ENCODE results near the gene MVB12B. TPM values are rescaled to one million over a fixed set of nuclear protein-coding genes. Genes with fewer than 3 reads are reported as not detected.

MVB12B gene
- polyA plus RNA-seq, 1 experiment, result 4.4 TPM

DNA sequence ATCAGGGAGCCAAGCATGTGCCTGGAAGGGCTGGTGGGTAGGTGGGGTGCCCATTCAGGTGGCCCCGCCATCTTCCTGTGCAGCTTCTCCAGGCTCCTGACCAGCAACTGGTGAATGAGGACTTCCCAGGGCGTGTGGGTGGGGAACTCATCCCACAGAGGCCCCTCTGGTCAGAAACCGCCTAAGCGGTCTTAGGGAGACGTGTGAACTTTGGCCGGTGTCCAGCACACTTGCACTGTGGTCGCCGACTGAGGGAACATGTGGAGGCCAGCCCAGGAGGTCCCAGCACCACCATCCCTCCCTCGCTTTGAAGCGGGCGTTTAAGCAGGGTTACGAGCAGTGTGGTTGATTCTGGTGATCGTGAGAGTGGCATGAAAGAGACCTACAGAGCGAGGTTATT is 77.8 kb downstream of the MVB12B start:
- ChIA-PET CTCF (no interaction called here), POLR2A (no interaction called here)
- H3K4me3 ChIP-seq (ENCODE audit: low read depth, low read length), result no peak overlapping the region
- no peak for DNase-seq (ENCODE audit: low read depth, low spot score)
- H3K27me3 ChIP-seq (ENCODE audit: control insufficient read depth, insufficient read depth, low read length), result no peaks in the 10 kb centered on the region
- H3K27ac ChIP-seq (ENCODE audit: low read depth, low read length), result no peak overlapping the region
- no peaks in the 10 kb centered on the region for H3K9me3 ChIP-seq (ENCODE audit: control insufficient read depth, insufficient read depth, low read length)
- TF ChIP-seq, protein P1, sequence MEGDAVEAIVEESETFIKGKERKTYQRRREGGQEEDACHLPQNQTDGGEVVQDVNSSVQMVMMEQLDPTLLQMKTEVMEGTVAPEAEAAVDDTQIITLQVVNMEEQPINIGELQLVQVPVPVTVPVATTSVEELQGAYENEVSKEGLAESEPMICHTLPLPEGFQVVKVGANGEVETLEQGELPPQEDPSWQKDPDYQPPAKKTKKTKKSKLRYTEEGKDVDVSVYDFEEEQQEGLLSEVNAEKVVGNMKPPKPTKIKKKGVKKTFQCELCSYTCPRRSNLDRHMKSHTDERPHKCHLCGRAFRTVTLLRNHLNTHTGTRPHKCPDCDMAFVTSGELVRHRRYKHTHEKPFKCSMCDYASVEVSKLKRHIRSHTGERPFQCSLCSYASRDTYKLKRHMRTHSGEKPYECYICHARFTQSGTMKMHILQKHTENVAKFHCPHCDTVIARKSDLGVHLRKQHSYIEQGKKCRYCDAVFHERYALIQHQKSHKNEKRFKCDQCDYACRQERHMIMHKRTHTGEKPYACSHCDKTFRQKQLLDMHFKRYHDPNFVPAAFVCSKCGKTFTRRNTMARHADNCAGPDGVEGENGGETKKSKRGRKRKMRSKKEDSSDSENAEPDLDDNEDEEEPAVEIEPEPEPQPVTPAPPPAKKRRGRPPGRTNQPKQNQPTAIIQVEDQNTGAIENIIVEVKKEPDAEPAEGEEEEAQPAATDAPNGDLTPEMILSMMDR (IDR thresholded peaks at IDR 0.05; ENCODE audit: low read depth, low read length), result no peak

DNA sequence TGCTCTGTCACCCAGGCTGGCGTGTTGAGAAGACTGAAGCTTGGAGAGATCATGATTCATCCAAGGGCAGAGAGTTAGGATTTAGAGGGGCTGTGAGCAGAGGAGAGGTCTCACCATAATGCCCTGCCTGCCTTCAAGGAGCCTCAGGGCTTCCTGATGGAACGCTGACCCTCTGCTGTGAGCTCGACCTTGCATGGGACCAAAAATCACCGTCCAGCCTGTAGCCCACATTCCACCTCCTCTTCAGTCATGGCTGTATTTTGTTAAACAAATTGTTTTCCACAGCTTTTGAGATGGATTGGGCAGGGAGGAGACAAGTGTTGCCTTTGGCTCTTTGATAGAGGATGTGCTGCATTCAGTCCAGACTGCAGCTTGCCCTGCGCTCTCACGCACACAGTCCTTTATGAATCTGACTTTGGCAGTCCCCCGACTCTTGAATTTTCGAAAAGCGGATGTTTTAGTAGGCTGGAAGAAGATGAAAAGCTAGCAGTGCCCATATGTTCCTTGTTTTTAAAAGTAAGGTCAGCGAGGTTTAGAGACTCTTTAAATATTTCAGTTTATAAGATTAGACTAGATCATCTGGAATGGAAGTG is 79.5 kb downstream of the MVB12B start:
- Histone ChIP-seq H3K4me3 (ENCODE audit: low read depth, low read length) (no peak overlapping the region), H3K9me3 (ENCODE audit: control insufficient read depth, insufficient read depth, low read length) (no peaks in the 10 kb centered on the region), H3K27me3 (ENCODE audit: control insufficient read depth, insufficient read depth, low read length) (no peaks in the 10 kb centered on the region), H3K27ac (ENCODE audit: low read depth, low read length) (no peak overlapping the region)
- no peak for DNase-seq (ENCODE audit: low read depth, low spot score)
- ChIA-PET CTCF (interaction anchor here (1.2 kb wide), 1 partner anchor 14 kb away, joined by 4 read pairs; no protein-coding TSS in a partner anchor), POLR2A (no interaction called here)
- TF ChIP-seq, protein P1 (IDR thresholded peaks at IDR 0.05; ENCODE audit: low read depth, low read length), result no peak

DNA sequence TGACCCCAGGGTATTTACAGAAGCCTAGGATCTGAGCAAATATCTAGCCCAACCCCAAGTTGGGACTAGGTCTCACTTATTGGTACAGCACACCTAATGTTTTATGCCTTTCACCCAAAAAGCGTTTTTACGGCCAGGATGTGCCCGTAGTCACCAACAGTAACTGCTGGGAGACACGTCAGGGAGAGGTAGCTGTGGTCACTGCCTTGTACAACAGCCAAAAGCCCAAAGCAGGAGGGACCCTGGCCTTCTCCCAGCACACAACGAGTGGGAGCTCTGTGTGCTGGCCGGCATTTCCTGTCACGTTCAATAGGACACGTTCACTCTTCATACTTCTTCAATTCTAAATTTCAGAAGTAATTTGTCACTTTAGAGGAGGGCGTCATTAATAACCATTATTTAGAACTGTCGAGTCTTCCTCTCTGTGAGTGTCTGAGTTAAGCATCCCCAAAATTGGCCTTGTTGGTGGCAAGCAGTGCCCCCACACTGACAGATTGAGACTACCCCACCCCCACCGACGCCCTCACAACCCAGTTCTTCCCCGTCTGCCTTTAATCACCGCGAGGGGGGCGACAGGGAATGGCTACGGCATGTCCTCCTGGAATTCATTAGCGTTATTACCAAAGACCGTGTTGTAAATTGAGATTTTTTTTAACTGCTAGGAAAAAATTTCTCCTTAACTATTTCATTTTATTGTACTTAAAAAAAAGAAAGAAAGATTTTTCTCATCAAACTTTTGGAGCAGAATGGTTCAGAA is 80.7 kb downstream of the MVB12B start:
- POLR2A ChIA-PET, result no interaction called here
- CTCF ChIA-PET, result interaction anchor here (0.6 to 1.5 kb wide), 3 partner anchors 8 to 105 kb away, joined by 3 to 6 read pairs (median 3); no protein-coding TSS in a partner anchor
- DNase-seq (ENCODE audit: low read depth, low spot score), result no peak
- Histone ChIP-seq H3K27ac (ENCODE audit: low read depth, low read length) (no peak overlapping the region), H3K4me3 (ENCODE audit: low read depth, low read length) (no peak overlapping the region), H3K27me3 (ENCODE audit: control insufficient read depth, insufficient read depth, low read length) (no peaks in the 10 kb centered on the region), H3K9me3 (ENCODE audit: control insufficient read depth, insufficient read depth, low read length) (no peaks in the 10 kb centered on the region)
- TF ChIP-seq, protein P1 (IDR thresholded peaks at IDR 0.05; ENCODE audit: low read depth, low read length), result no peak

DNA sequence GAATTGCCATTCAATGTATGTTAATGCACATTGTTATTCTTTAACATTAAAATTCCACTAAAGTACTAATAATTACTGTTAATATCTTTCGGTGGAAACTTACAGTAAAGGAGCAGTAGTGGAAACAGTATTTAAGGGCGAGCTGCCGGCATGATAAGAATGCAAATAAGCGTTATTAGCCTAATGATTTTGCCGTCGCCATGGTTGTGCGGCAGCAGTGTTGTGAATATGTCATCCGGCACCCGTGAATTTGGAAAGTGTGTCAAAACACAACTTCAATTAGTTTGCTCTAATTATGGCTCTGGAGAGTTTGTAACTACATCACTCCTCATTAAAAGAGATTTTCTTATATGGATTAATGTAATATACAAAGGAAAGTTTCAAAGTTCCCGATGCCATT is 81.4 kb downstream of the MVB12B start:
- TF ChIP-seq, protein P1 (IDR thresholded peaks at IDR 0.05; ENCODE audit: low read depth, low read length), result no peak
- Histone ChIP-seq H3K27ac (ENCODE audit: low read depth, low read length) (no peak overlapping the region), H3K9me3 (ENCODE audit: control insufficient read depth, insufficient read depth, low read length) (no peaks in the 10 kb centered on the region), H3K27me3 (ENCODE audit: control insufficient read depth, insufficient read depth, low read length) (no peaks in the 10 kb centered on the region), H3K4me3 (ENCODE audit: low read depth, low read length) (no peak overlapping the region)
- CTCF ChIA-PET, result interaction anchor here (0.6 to 1.5 kb wide), 3 partner anchors 9 to 106 kb away, joined by 3 to 6 read pairs (median 3); no protein-coding TSS in a partner anchor
- no peak for DNase-seq (ENCODE audit: low read depth, low spot score)
- POLR2A ChIA-PET, result no interaction called here

DNA sequence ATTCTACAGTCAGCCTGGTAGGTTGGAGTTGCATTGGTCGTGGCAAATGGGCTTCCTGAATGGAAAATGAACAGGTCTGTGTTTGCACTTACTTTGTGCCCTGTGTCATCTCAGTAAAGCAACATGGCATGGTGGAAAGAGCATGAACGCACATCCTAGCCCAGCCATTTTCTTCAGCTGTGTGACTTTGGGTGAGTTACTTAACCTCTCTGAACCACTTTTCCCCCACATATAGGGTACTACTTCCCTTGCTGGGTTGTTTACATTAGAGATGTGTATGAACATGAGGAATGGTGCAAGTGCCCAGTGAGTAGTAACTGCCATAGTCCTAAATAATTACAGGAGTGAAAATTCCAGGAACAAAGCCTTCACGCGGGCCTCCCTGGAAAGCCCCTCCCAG is 83.6 kb downstream of the MVB12B start:
- POLR2A ChIA-PET, result no interaction called here
- TF ChIP-seq, protein P1 (IDR thresholded peaks at IDR 0.05; ENCODE audit: low read depth, low read length), result no peak
- no peak overlapping the region for H3K27ac ChIP-seq (ENCODE audit: low read depth, low read length)
- CTCF ChIA-PET, result no interaction called here
- DNase-seq (ENCODE audit: low read depth, low spot score), result no peak
- H3K9me3 ChIP-seq (ENCODE audit: control insufficient read depth, insufficient read depth, low read length), result no peaks in the 10 kb centered on the region
- H3K27me3 ChIP-seq (ENCODE audit: control insufficient read depth, insufficient read depth, low read length), result no peaks in the 10 kb centered on the region
- no peak overlapping the region for H3K4me3 ChIP-seq (ENCODE audit: low read depth, low read length)

Measured in AG04450 (cell line).